Uterus (tissue), 4 donors: ENCODE results near the gene TLL1. TPM values are rescaled to one million over a fixed set of nuclear protein-coding genes. Genes with fewer than 3 reads are reported as not detected.
A peak's percentile ranks its signal among the peaks of the same experiment; 100 is the strongest.

ENCODE experiments used
- DNase-seq, 2 donors: peaks; one replicate each; pipeline ENCODE4 v3.0.0-alpha.2; 2019 to 2020
- H3K27ac ChIP-seq, 2 donors: fragments of 200-600 bp; sonication (generic); 1 replicate in 1 of 2; 2 replicates in 1 of 2; pipeline ENCODE4 v1.5.1; 2016 to 2018
- H3K27me3 ChIP-seq, 2 donors: fragments of 200-600 bp; sonication (generic); one replicate each; pipeline ENCODE4 v1.5.1; 2018 to 2019; ENCODE audit warnings: control low read depth in 1 of 2
- H3K36me3 ChIP-seq, 2 donors: fragments of 200-600 bp; sonication (generic); one replicate each; pipeline ENCODE4 v1.5.1; 2019; ENCODE audit warnings: control low read depth in 1 of 2
- H3K4me1 ChIP-seq, 2 donors: fragments of 200-600 bp; sonication (generic); one replicate each; pipeline ENCODE4 v1.5.1; 2018 to 2019; ENCODE audit warnings: control low read depth in 1 of 2
- H3K4me3 ChIP-seq, 2 donors: fragments of 200-600 bp; sonication (generic); 1 replicate in 1 of 2; 2 replicates in 1 of 2; pipeline ENCODE4 v1.5.1; 2018 to 2019; ENCODE audit warnings: mild to moderate bottlenecking in 1 of 2
- H3K9me3 ChIP-seq, 2 donors: fragments of 200-600 bp; sonication (generic); one replicate each; pipeline ENCODE4 v1.5.1; 2019; ENCODE audit warnings: control low read depth in 1 of 2
- CTCF ChIP-seq, 4 experiments: fragments of 200-600 bp in 2 of 4; fragments of 450-650 bp in 2 of 4; sonication (generic) in 2 of 4; IDR thresholded peaks; one replicate each; pipeline ENCODE4 v1.5.1; 2016 to 2019; ENCODE audit warnings: antibody characterized with exemption in 4 of 4, mild to moderate bottlenecking in 2 of 4, moderate library complexity in 1 of 4
- POLR2A ChIP-seq, 2 donors: fragments of 450-650 bp; IDR thresholded peaks; one replicate each; pipeline ENCODE4 v1.6.1; 2016; ENCODE audit warnings: antibody characterized with exemption in 2 of 2, mild to moderate bottlenecking in 1 of 2, moderate library complexity in 1 of 2
- intact Hi-C: fragments of 100-400 bp; cut with DNase I; formaldehyde crosslinking; loops from one replicate; pipeline ENCODE4 v1.15.1; 2023; ENCODE audit warnings: low total_unique reads
- total RNA-seq, 4 donors: library from RNA; depleted of rRNA in 3 of 4; stranded (reverse); fragments of >200 nt in 3 of 4; gene quantifications; one replicate each; pipeline versions ENCODE4 v1.1.0 to v1.2.4, GENCODE V29; 2014 to 2023
- donor health status: DM: yes; HTN: yes; CAD: no.

Gene TLL1
- total RNA-seq, 4 donors from 2014 or later = 9.7 to 16.6 (median 13.8) TPM

GRCh38 chr4:165879641-165880040, 6.6 kb downstream of the TLL1 start:
- no peaks in the 10 kb centered on the region for H3K27me3 ChIP-seq
- H3K27ac ChIP-seq = no peak overlapping the region
- intact Hi-C loops = no loop called here

GRCh38 chr4:165894159-165894558, 21.1 kb downstream of the TLL1 start:
- H3K4me3 ChIP-seq = no peak overlapping the region
- no peaks in the 10 kb centered on the region for H3K36me3 ChIP-seq
- no peak overlapping the region for H3K27ac ChIP-seq
- H3K4me1 ChIP-seq = no peaks in the 10 kb centered on the region
- TF ChIP-seq POLR2A (IDR thresholded peaks at IDR 0.05) (no peak), CTCF (IDR thresholded peaks at IDR 0.05) (no peak)
- H3K27me3 ChIP-seq = no peaks in the 10 kb centered on the region
- no peaks in the 10 kb centered on the region for H3K9me3 ChIP-seq
- intact Hi-C loops = no loop called here
- no peak for DNase-seq

More at GRCh38 chr4:165879641-165880040, 6.6 kb downstream of the TLL1 start:
- H3K36me3 ChIP-seq = no peaks in the 10 kb centered on the region
- TF ChIP-seq POLR2A (IDR thresholded peaks at IDR 0.05) (no peak), CTCF (IDR thresholded peaks at IDR 0.05) (no peak)
- H3K4me3 ChIP-seq = no peak overlapping the region
- H3K9me3 ChIP-seq = no peaks in the 10 kb centered on the region
- no peaks in the 10 kb centered on the region for H3K4me1 ChIP-seq
- no peak for DNase-seq

- TF ChIP-seq CTCF (IDR thresholded peaks at IDR 0.05) = no peak
- TF ChIP-seq POLR2A (IDR thresholded peaks at IDR 0.05) = no peak
- no peaks in the 10 kb centered on the region for H3K9me3 ChIP-seq
- H3K27me3 ChIP-seq = no peaks in the 10 kb centered on the region
- peak overlapping the region in 1 of 2 donors; percentile 17 for H3K27ac ChIP-seq
- intact Hi-C loops = no loop called here
- no peaks in the 10 kb centered on the region for H3K36me3 ChIP-seq
- no peak overlapping the region for H3K4me3 ChIP-seq
- H3K4me1 ChIP-seq = no peaks in the 10 kb centered on the region
- DNase-seq = no peak
Measured at GRCh38 chr4:165905405-165906027, 32.5 kb downstream of the TLL1 start.

- H3K27ac ChIP-seq = no peak overlapping the region
- intact Hi-C loops = no loop called here
- DNase-seq = no peak
- no peaks in the 10 kb centered on the region for H3K36me3 ChIP-seq
- no peaks in the 10 kb centered on the region for H3K27me3 ChIP-seq
- TF ChIP-seq POLR2A (IDR thresholded peaks at IDR 0.05) (no peak), CTCF (IDR thresholded peaks at IDR 0.05) (no peak)
- H3K4me3 ChIP-seq = no peak overlapping the region
- no peaks in the 10 kb centered on the region for H3K9me3 ChIP-seq
- no peaks in the 10 kb centered on the region for H3K4me1 ChIP-seq
Measured at GRCh38 chr4:165906272-165906671, 33.2 kb downstream of the TLL1 start.

GRCh38 chr4:165909947-165910346, 36.9 kb downstream of the TLL1 start:
- no peak for DNase-seq
- intact Hi-C loops = no loop called here
- Histone ChIP-seq H3K4me3 (no peak overlapping the region), H3K36me3 (no peaks in the 10 kb centered on the region), H3K27ac (no peak overlapping the region), H3K27me3 (no peaks in the 10 kb centered on the region), H3K9me3 (no peaks in the 10 kb centered on the region), H3K4me1 (no peaks in the 10 kb centered on the region)
- TF ChIP-seq CTCF (IDR thresholded peaks at IDR 0.05) (no peak), POLR2A (IDR thresholded peaks at IDR 0.05) (no peak)
